ENCODE measurements around the gene TRAK1.

DNA sequence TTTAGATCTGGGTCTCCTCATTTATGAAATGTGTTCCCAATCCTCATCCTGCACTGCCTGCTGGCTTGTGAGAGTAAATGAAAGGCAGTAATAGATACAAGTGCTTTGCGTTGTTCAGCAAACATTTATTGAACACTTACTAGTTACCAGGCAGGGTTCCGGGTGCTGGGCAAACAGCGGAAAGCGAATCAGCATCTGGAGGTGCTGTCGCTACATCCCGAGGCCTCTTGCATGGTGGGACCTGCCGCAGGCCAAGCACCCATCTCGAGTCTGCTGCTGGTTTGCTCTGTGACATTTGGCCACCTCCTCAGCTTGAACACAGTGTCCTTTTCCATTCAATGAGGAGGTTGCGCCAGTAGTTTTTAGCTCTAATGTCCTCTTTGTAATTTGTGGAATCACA lies 24.8 kb downstream of the TRAK1 start:
- TF ChIP-seq POLR2AphosphoS5 (IDR thresholded peaks at IDR 0.05; ENCODE audit: low read depth, low read length) (no peak), POLR2A (IDR thresholded peaks at IDR 0.05; ENCODE audit: low read depth, low read length) (no peak), TAF1 (IDR thresholded peaks at IDR 0.05; ENCODE audit: low read depth, low read length) (no peak), SPI1 (IDR thresholded peaks at IDR 0.05; ENCODE audit: low read depth, low read length) (no peak)

Measured in GM12891 (cell line).